Right atrium auricular region (tissue), 2 donors: Measurements from ENCODE around the gene WDPCP. TPM values are rescaled to one million over a fixed set of nuclear protein-coding genes. Genes with fewer than 3 reads are reported as not detected.

Experiments used
- DNase-seq: peaks from one replicate; pipeline ENCODE4 v3.0.0-alpha.2; 2019; ENCODE audit warnings: low spot score
- H3K27ac ChIP-seq, 2 donors: fragments of 200-600 bp; sonication (generic); 1 replicate in 1 of 2; 2 replicates in 1 of 2; pipeline ENCODE4 v1.5.1; 2016 to 2019
- H3K27me3 ChIP-seq, 2 donors: fragments of 200-600 bp; sonication (generic); one replicate each; pipeline versions ENCODE4 v1.5.1 to v1.6.0; 2017 to 2019
- H3K36me3 ChIP-seq: fragments of 200-600 bp; sonication (generic); one replicate; pipeline ENCODE4 v1.5.1; 2016
- H3K4me1 ChIP-seq, 2 donors: fragments of 200-600 bp; sonication (generic); one replicate each; pipeline versions ENCODE4 v1.5.1 to v1.6.0; 2017 to 2019
- H3K4me3 ChIP-seq, 2 donors: fragments of 200-600 bp; sonication (generic); 1 replicate in 1 of 2; 2 replicates in 1 of 2; pipeline ENCODE4 v1.5.1; 2017 to 2019; ENCODE audit warnings: mild to moderate bottlenecking in 1 of 2, moderate library complexity in 1 of 2
- H3K9me3 ChIP-seq, 2 donors: fragments of 200-600 bp; sonication (generic); one replicate each; pipeline ENCODE4 v1.5.1; 2019
- total RNA-seq, 2 donors: library from RNA; depleted of rRNA; stranded (reverse); fragments of >200 nt; gene quantifications; one replicate each; pipeline ENCODE4 v1.1.0, GENCODE V29; 2016
- TF ChIP-seq, protein P1 (sequence below), 2 donors: fragments of 200-600 bp; sonication (generic); IDR thresholded peaks; one replicate each; pipeline ENCODE4 v1.5.1; 2019; ENCODE audit warnings: antibody characterized with exemption in 2 of 2

Gene WDPCP
- total RNA-seq, 2 donors from 2014 or later = 8.7 to 12.6 TPM

DNA sequence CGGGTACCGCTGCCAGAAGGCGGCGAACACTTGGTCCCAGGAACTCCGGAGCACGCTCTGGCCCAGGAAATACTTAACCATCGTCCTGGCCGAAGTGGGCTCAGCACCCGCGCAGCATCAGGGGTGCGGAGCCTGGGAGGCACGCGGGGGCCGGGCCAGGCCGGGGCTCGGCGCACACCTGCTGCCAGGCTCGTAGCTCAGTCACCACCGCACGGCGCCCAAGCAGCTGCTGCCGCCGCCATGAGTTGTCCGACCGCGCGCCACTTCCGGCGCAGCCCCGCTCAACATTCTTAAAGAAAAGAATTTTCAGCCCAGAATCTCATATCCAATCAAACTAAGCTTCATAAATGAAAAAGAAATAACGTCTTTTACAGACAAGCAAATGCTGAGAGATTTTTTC lies 34.5 kb upstream of the WDPCP start:
- H3K27me3 ChIP-seq = no peaks in the 10 kb centered on the region
- H3K4me3 ChIP-seq = no peak overlapping the region
- no peaks in the 10 kb centered on the region for H3K4me1 ChIP-seq
- H3K36me3 ChIP-seq = no peaks in the 10 kb centered on the region
- no peak for DNase-seq
- TF ChIP-seq, protein P1, sequence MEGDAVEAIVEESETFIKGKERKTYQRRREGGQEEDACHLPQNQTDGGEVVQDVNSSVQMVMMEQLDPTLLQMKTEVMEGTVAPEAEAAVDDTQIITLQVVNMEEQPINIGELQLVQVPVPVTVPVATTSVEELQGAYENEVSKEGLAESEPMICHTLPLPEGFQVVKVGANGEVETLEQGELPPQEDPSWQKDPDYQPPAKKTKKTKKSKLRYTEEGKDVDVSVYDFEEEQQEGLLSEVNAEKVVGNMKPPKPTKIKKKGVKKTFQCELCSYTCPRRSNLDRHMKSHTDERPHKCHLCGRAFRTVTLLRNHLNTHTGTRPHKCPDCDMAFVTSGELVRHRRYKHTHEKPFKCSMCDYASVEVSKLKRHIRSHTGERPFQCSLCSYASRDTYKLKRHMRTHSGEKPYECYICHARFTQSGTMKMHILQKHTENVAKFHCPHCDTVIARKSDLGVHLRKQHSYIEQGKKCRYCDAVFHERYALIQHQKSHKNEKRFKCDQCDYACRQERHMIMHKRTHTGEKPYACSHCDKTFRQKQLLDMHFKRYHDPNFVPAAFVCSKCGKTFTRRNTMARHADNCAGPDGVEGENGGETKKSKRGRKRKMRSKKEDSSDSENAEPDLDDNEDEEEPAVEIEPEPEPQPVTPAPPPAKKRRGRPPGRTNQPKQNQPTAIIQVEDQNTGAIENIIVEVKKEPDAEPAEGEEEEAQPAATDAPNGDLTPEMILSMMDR (IDR thresholded peaks at IDR 0.05) = no peak
- no peaks in the 10 kb centered on the region for H3K9me3 ChIP-seq
- no peak overlapping the region for H3K27ac ChIP-seq

DNA sequence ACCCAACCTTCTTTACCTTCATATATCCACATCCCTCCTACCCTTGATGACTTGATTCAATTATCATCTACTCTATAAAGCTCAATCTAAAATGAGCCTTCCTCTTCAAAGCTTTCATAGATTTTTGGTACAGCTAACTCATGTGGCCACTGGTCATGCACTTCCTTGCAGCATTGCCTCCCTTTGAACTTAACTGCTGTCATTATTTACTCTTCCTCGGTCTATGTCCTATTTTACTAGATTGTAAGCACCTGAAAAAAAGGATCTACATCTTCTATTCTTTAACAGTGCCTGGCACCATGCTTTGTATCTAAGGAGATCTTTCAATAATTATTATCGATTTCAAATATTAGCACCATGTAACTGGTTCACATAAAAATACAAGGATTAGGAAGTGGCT lies 31.1 kb upstream of the WDPCP start:
- Histone ChIP-seq H3K9me3 (no peaks in the 10 kb centered on the region), H3K27ac (no peak overlapping the region), H3K36me3 (no peaks in the 10 kb centered on the region), H3K4me3 (no peak overlapping the region), H3K27me3 (no peaks in the 10 kb centered on the region), H3K4me1 (no peaks in the 10 kb centered on the region)
- no peak for DNase-seq
- TF ChIP-seq, protein P1 (IDR thresholded peaks at IDR 0.05) = no peak

DNA sequence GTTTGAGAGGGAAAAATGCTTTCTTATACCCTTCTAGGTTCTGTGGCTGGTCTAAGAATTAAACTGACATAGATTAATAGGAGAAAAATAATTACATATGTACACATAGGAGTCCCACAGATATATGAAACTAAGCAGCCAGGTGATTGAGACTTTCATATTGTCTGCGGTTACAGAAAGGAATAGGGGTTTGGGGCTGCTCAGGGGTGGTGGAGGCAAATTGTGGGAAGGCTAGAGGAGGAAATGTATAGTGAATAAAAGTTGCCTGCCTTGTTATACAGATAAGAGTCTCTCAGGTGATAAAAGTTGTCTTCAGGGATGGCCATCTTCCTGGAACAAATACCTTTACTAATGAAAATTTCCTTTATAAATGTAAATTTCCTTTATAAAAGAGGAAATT lies 29.1 kb upstream of the WDPCP start:
- Histone ChIP-seq H3K4me1 (no peaks in the 10 kb centered on the region), H3K4me3 (no peak overlapping the region), H3K27me3 (no peaks in the 10 kb centered on the region), H3K36me3 (no peaks in the 10 kb centered on the region), H3K9me3 (no peaks in the 10 kb centered on the region), H3K27ac (no peak overlapping the region)
- DNase-seq = no peak
- TF ChIP-seq, protein P1 (IDR thresholded peaks at IDR 0.05) = no peak

DNA sequence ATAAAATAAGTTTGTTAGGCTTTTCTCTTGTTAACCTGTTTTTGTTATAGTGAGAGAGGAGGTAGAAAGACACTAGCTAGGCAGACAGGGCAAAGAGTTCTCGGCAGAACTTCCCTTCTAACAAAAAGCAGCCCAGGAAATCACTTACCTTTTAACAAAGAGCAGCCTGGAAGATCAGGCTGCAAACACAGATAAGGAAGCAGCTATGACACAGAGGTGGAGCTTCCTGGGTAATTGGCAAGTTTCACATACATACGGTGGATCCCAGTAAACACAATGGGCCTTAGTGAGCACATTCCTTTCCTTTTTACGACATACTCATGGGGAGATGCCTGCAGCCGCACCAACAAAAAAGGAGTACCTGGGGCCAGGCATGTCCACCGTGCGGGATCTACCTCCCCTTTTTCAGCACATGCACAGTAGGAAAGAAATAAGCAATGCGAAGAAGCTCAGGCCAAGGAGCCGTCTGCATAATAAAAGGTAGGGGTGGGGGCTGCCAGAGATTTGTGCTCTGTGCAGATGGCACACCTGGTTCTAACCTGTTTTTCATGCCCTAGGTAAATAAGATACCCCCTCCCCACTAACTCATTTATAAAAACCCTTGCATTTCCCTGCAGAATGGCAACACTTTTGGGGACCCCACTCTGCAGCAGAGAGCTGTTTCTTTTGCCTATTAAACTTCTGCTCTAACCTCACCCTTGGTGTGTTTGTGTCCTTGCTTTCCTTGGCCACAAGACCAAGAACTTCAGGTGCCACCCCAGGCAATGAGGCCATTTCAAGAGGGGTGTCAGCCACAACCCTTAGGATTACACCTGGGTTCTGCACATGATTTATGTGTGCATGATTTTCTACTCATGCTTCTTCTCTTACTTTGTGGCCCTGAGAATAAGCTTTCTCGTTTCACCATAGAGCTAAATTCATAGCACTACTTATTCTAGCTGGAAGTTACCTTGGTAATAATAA lies 27.0 kb upstream of the WDPCP start:
- no peak for DNase-seq
- Histone ChIP-seq H3K27ac (no peak overlapping the region), H3K4me1 (no peaks in the 10 kb centered on the region), H3K4me3 (no peak overlapping the region), H3K27me3 (no peaks in the 10 kb centered on the region), H3K9me3 (no peaks in the 10 kb centered on the region), H3K36me3 (no peaks in the 10 kb centered on the region)
- TF ChIP-seq, protein P1 (IDR thresholded peaks at IDR 0.05) = no peak

DNA sequence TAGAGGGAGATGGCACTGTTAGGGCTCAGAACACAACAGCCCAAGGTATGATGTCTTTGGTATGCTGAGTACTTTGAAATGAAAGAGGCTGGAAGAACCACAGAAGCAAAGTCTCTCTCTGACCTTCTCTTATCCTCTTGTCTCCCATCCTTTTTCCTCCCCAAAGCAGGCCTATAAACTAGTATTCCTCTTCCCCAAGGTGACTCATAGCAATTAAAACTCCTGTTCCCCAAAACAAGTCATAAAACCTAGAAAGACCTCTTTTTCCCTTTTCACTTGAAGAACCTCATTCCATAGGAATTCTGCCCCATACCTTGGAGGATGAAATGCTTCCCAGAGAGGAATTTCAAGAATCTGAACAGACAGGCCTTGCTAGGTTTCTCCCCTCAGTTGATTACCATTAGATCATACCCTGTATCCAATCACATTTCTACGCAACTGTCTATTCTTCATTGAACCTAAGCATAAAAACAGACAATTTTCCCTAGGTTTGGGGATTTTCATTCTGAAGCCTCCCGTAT lies 26.2 kb upstream of the WDPCP start:
- H3K36me3 ChIP-seq = no peaks in the 10 kb centered on the region
- no peaks in the 10 kb centered on the region for H3K27me3 ChIP-seq
- no peak overlapping the region for H3K4me3 ChIP-seq
- DNase-seq = no peak
- no peaks in the 10 kb centered on the region for H3K9me3 ChIP-seq
- H3K4me1 ChIP-seq = no peaks in the 10 kb centered on the region
- TF ChIP-seq, protein P1 (IDR thresholded peaks at IDR 0.05) = no peak
- H3K27ac ChIP-seq = no peak overlapping the region
